ENCODE measurements around the gene TMIGD1. TPM values are rescaled to one million over a fixed set of nuclear protein-coding genes. Genes with fewer than 3 reads are reported as not detected.

Gene TMIGD1
- total and polyA plus RNA-seq, 2 donors (not counting 3 experiments of a cell fraction or from before 2014, with no cell fraction given) = not detected

GRCh38 chr17:30339086-30339485 is 5.2 kb upstream of the TMIGD1 start:
- DNase-seq (ENCODE audit: low read depth, low spot score) = no peak
- TF ChIP-seq POLR2AphosphoS5 (IDR thresholded peaks at IDR 0.05; ENCODE audit: insufficient read depth, low read depth, low read length) (no peak), GATA2 (IDR thresholded peaks at IDR 0.05; ENCODE audit: insufficient read depth, insufficient read length, low read depth, low read length) (no peak), POLR2A (IDR thresholded peaks at IDR 0.05; ENCODE audit: low read depth, low read length) (no peak), FOS (IDR thresholded peaks at IDR 0.05; ENCODE audit: borderline replicate concordance, insufficient read depth, low read length) (no peak), MAX (IDR thresholded peaks at IDR 0.05; ENCODE audit: insufficient read depth, insufficient read length) (no peak), CTCF (IDR thresholded peaks at IDR 0.05; ENCODE audit: extremely low read depth in 1 of 2, insufficient read depth in 1 of 2, low read depth in 1 of 2, low read length in 2 of 2) (no peak), JUN (IDR thresholded peaks at IDR 0.05; ENCODE audit: borderline replicate concordance, insufficient read depth, insufficient read length, low read depth) (no peak), MYC (IDR thresholded peaks at IDR 0.05; ENCODE audit: low read depth, low read length) (no peak), EZH2 (IDR thresholded peaks at IDR 0.05; ENCODE audit: borderline replicate concordance, low read depth, low read length, severe bottlenecking) (no peak)
- Histone ChIP-seq H3K9me1 (replicated peaks; ENCODE audit: control insufficient read depth, extremely low read depth, insufficient read depth, low read length) (no peaks in the 10 kb centered on the region), H4K20me1 (replicated peaks; ENCODE audit: control insufficient read depth, extremely low read depth, insufficient read depth, low read length) (no peaks in the 10 kb centered on the region), H3K27ac (ENCODE audit: insufficient read depth, low read depth, low read length) (no peak overlapping the region), H2AFZ (ENCODE audit: low read depth, low read length) (no peak overlapping the region), H3K36me3 (ENCODE audit: control insufficient read depth in 2 of 2, extremely low read depth in 1 of 2, insufficient read depth in 2 of 2, low read length in 2 of 2) (no peaks in the 10 kb centered on the region), H3K27me3 (ENCODE audit: control insufficient read depth in 2 of 2, insufficient read depth in 2 of 2, low read length in 2 of 2) (no peaks in the 10 kb centered on the region), H3K9me3 (replicated peaks; ENCODE audit: control insufficient read depth, insufficient read depth, low read length) (no peaks in the 10 kb centered on the region), H3K9ac (replicated peaks; ENCODE audit: extremely low read depth, insufficient read depth, low read length) (no peak overlapping the region), H3K4me1 (ENCODE audit: control insufficient read depth, extremely low read depth, insufficient read depth, low read length) (peaks cover 20% of the 10 kb centered on the region), H3K4me2 (ENCODE audit: insufficient read depth, low read length) (no peak overlapping the region), H3K79me2 (ENCODE audit: control insufficient read depth, insufficient read depth, low read length) (no peaks in the 10 kb centered on the region), H3K4me3 (replicated peaks in 1 of 3; ENCODE audit: insufficient read depth in 1 of 3, low read depth in 1 of 3, low read length in 3 of 3) (no peak overlapping the region)
- dilution Hi-C loops (cut with MboI; ENCODE audit: extremely low pct_ligation_motif_present, low sequenced_read_pairs) (no loop called here), intact Hi-C loops (cut with micrococcal nuclease) (no loop called here)
- no peak for FAIRE-seq
- no TSS peak for BruUV-seq (replicated peaks)
- ChIA-PET POLR2A (no interaction called here), CTCF (interaction anchor here (0.9 to 4.8 kb wide), 7 partner anchors 12 to 234 kb away, joined by 4 to 29 read pairs (median 11); partner anchors contain the start of gene GOSR1)
